Colonic mucosa (tissue), 4 donors: ENCODE data around the gene UGT1A3. TPM values are rescaled to one million over a fixed set of nuclear protein-coding genes. Genes with fewer than 3 reads are reported as not detected.

Experiments
- DNase-seq: peaks from one replicate; pipeline ENCODE4 v3.0.0-alpha.2; 2020
- H3K27ac ChIP-seq: fragments of 200-600 bp; one replicate; pipeline ENCODE4 v1.8.0; 2021
- H3K27me3 ChIP-seq: fragments of 200-600 bp; one replicate; pipeline ENCODE4 v1.8.0; 2021
- H3K36me3 ChIP-seq: fragments of 200-600 bp; one replicate; pipeline ENCODE4 v1.8.0; 2021
- H3K4me1 ChIP-seq: fragments of 200-600 bp; one replicate; pipeline ENCODE4 v1.8.0; 2021; ENCODE audit warnings: mild to moderate bottlenecking
- H3K4me3 ChIP-seq: fragments of 200-600 bp; one replicate; pipeline ENCODE4 v1.8.0; 2021
- H3K9ac ChIP-seq, 2 donors: one replicate each; pipeline ENCODE4 v1.7.0; 2013; ENCODE audit warnings: control low read depth in 2 of 2, low read depth in 2 of 2, low read length in 2 of 2
- H3K9me3 ChIP-seq: fragments of 200-600 bp; one replicate; pipeline ENCODE4 v1.8.0; 2021
- intact Hi-C: fragments of 100-400 bp; cut with DNase I; formaldehyde crosslinking; loops from one replicate; pipeline ENCODE4 v1.14.1; 2022
- total RNA-seq, 2 donors: library from RNA; stranded (reverse); fragmentation: NEBNext Ultra II Directional in 1 of 2; extraction: Animal tissue kit (Norgen Biotek cat#: 25700) in 1 of 2; gene quantifications; one replicate each; pipeline ENCODE4 v1.2.1, GENCODE V29; 2021
- TF ChIP-seq, protein P1 (sequence below): fragments of 200-600 bp; IDR thresholded peaks from one replicate; pipeline ENCODE4 v1.8.0; 2022; ENCODE audit warnings: antibody characterized with exemption, mild to moderate bottlenecking
- donor health status: healthy.
- donor health status: DM: no; HTN: no; CAD: no.
- donor health status: DM: no; HTN: no; CAD: no.

UGT1A3 gene
- total RNA-seq, 2 donors from 2014 or later: 1.0 to 1.9 TPM

DNA sequence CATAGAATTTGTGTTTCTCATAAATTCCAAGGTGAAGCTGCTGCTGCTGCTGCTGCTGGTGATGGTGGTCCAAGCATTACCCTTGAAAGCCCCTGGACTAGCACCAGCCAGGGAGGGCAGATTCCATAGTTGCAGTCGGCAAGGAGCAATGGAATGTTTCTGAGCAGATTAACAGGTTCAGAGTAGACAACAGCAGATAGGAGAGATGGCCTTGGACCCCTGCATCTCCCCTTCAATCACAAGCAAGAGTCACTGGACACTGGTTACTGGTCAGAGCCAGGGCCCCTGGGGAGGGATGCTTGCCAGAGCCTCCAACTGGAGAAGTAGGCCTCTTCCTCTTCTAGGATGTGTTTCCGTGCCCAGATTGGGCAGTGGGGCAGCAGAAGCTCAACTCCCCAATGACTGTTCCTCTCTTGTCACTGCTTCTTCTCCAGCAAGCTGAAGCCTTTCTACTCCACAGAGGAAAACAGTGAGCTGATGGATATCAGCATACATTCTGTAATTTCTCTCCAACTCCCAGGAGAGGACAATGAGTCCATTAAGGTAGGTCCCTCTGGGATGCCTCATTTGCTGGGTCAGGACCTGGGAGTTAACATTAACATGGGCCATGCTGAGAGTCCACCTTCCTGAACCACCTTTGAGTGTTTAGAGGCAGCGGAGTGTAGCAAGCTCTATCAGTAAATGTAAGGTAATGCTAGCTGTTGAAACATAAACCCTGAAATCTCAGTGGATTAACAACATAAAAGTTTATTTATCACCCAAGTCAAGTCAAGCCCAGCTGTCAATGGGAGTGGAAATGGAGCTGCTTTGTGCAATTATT is 84.6 kb downstream of the UGT1A3 start:
- TF ChIP-seq, protein P1, sequence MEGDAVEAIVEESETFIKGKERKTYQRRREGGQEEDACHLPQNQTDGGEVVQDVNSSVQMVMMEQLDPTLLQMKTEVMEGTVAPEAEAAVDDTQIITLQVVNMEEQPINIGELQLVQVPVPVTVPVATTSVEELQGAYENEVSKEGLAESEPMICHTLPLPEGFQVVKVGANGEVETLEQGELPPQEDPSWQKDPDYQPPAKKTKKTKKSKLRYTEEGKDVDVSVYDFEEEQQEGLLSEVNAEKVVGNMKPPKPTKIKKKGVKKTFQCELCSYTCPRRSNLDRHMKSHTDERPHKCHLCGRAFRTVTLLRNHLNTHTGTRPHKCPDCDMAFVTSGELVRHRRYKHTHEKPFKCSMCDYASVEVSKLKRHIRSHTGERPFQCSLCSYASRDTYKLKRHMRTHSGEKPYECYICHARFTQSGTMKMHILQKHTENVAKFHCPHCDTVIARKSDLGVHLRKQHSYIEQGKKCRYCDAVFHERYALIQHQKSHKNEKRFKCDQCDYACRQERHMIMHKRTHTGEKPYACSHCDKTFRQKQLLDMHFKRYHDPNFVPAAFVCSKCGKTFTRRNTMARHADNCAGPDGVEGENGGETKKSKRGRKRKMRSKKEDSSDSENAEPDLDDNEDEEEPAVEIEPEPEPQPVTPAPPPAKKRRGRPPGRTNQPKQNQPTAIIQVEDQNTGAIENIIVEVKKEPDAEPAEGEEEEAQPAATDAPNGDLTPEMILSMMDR: no peak
- intact Hi-C loops: no loop called here
- Histone ChIP-seq H3K4me3 (no peak overlapping the region), H3K9ac (no peak overlapping the region), H3K4me1 (no peaks in the 10 kb centered on the region), H3K27ac (no peak overlapping the region), H3K27me3 (no peaks in the 10 kb centered on the region), H3K36me3 (no peaks in the 10 kb centered on the region), H3K9me3 (no peaks in the 10 kb centered on the region)
- DNase-seq: no peak

DNA sequence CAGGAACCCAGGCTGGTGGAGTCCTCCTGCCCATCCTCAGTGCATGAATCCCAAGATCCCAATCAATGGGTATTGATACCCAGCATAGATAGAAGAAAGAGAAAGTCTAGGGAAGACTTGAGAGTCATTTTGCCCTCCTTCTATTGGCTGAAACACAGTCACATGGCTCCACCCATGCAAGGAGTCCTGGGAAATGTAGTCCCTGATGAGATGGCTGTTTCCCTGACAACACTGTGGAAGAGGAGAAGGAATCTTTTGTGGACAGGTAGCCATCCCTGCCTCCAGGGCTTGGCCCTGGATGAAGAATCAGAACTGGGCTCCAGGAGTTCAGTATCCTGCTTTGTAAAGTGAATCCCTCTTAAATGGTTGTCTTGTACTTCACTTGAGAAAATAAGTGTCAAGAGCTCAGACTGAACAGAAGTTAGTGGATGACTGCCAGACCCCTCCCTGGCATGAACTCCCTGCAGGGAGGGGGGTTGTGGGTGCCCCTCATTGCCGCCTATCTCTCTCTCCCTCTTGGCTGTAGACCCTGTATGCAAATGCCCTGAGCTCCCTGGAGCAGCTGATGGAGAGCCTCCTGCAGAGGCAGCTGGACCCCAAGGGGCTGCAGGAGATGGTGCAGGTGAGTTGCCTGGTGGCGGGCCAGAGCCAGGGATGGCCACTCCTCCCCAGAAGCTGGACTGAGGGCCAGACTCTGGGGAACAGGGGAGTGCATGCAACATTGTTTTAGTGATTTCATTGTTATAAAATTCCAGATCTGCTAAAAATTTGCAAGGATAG is 85.4 kb downstream of the UGT1A3 start:
- DNase-seq: no peak
- intact Hi-C loops: no loop called here
- no peak overlapping the region for H3K9ac ChIP-seq
- H3K4me1 ChIP-seq: no peaks in the 10 kb centered on the region
- no peak overlapping the region for H3K4me3 ChIP-seq
- no peaks in the 10 kb centered on the region for H3K36me3 ChIP-seq
- no peaks in the 10 kb centered on the region for H3K27me3 ChIP-seq
- no peaks in the 10 kb centered on the region for H3K9me3 ChIP-seq
- TF ChIP-seq, protein P1: no peak
- H3K27ac ChIP-seq: no peak overlapping the region

DNA sequence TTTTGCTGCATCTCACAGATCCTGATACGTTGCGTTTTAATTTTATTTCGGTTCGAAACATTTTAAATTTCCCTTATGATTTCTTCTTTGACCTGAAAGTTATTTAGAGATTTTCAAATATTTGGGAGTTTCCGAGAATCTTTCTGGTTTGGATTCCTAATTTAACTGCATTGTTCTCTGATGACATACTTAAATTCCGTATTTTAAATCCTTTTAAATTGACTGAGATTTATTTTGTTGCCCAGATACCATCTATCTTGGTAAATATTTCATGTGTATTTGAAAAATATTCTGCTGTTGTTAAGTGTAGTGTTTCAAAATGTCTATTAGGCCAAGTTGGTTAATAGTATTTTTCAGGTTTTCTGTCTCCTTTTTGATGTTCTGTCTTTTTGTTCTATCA is 87.0 kb downstream of the UGT1A3 start:
- Histone ChIP-seq H3K27me3 (no peaks in the 10 kb centered on the region), H3K9me3 (no peaks in the 10 kb centered on the region), H3K4me1 (no peaks in the 10 kb centered on the region), H3K27ac (no peak overlapping the region), H3K9ac (no peak overlapping the region), H3K4me3 (no peak overlapping the region), H3K36me3 (no peaks in the 10 kb centered on the region)
- intact Hi-C loops: no loop called here
- TF ChIP-seq, protein P1: no peak
- no peak for DNase-seq

DNA sequence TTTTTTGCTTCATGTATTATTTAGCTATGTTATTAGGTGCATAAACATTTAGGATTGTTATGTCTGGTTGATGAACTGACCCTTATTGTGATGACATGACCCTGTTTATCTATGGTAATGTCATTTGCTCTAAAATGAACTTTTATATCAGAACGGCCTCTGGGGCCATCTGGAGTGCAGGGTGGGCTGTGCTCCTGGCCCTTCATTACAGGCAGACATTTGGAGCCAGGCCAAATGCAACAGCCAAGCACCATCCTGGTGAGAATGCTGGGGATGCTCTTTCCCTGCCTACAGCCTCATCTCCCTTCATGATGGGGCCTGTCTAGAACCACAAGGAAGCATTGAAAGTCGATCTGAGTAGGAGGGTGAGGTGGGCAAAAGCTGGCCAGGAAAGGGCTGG is 87.5 kb downstream of the UGT1A3 start:
- no peak overlapping the region for H3K27ac ChIP-seq
- intact Hi-C loops: no loop called here
- no peak overlapping the region for H3K4me3 ChIP-seq
- no peaks in the 10 kb centered on the region for H3K4me1 ChIP-seq
- H3K27me3 ChIP-seq: no peaks in the 10 kb centered on the region
- DNase-seq: no peak
- H3K36me3 ChIP-seq: no peaks in the 10 kb centered on the region
- TF ChIP-seq, protein P1: no peak
- no peak overlapping the region for H3K9ac ChIP-seq
- H3K9me3 ChIP-seq: no peaks in the 10 kb centered on the region

DNA sequence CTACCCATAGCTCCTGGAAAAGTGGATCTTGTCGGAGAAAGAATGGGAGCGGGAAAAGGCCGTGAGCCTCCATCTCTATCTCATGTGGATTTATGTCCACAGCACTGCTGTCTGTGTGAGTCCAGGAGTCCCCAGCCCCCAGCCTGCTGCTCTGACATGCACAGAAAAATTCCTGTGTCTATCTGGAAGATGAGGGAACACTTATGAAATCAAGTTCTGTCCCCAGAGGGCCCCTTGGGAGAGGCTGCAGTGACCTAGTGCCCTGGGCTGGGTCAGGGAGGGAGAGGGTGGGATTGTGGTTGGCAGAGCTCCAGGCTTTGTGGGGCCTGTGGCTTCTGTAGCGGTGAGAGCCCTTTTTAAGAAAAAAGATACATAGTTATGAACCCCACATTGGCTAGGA is 87.9 kb downstream of the UGT1A3 start:
- no peak overlapping the region for H3K4me3 ChIP-seq
- no peaks in the 10 kb centered on the region for H3K4me1 ChIP-seq
- intact Hi-C loops: no loop called here
- H3K36me3 ChIP-seq: no peaks in the 10 kb centered on the region
- H3K9ac ChIP-seq: no peak overlapping the region
- H3K27me3 ChIP-seq: no peaks in the 10 kb centered on the region
- no peak overlapping the region for H3K27ac ChIP-seq
- TF ChIP-seq, protein P1: no peak
- no peak for DNase-seq
- no peaks in the 10 kb centered on the region for H3K9me3 ChIP-seq
